Mesothelial cell of epicardium (in vitro differentiated cells): Measurements from ENCODE around the gene SGMS1. TPM values are rescaled to one million over a fixed set of nuclear protein-coding genes. Genes with fewer than 3 reads are reported as not detected.
"Not testable (repeated sequence)": the region's sequence is repeated elsewhere in the genome, so short reads cannot be mapped to it uniquely, and the experiment has no call there.

Experiments used
- DNase-seq, 2 experiments: peaks; one replicate each; pipeline ENCODE4 v3.0.0; 2021; ENCODE audit warnings: low spot score in 2 of 2; ENCODE audit not compliant: unreplicated experiment in 2 of 2
- H3K27ac Mint-ChIP-seq: 2 replicates; pipeline ENCODE4 v1.8.0; 2021; ENCODE audit warnings: mixed read lengths
- H3K27me3 Mint-ChIP-seq: 2 replicates; pipeline ENCODE4 v1.8.0; 2021; ENCODE audit warnings: low read depth, mixed read lengths
- H3K36me3 Mint-ChIP-seq: 2 replicates; pipeline ENCODE4 v1.8.0; 2021; ENCODE audit warnings: mixed read lengths
- H3K4me1 Mint-ChIP-seq: 2 replicates; pipeline ENCODE4 v1.8.0; 2021; ENCODE audit warnings: mixed read lengths
- H3K4me3 Mint-ChIP-seq: 2 replicates; pipeline ENCODE4 v1.8.0; 2021; ENCODE audit warnings: mild to moderate bottlenecking, moderate library complexity, mixed read lengths
- H3K9me3 Mint-ChIP-seq: 2 replicates; pipeline ENCODE4 v1.8.0; 2021; ENCODE audit warnings: mixed read lengths
- CTCF ChIP-seq: fragments of 200-600 bp; sonication (generic); IDR thresholded peaks from one replicate; pipeline ENCODE4 v1.5.0; 2021; ENCODE audit warnings: antibody characterized with exemption; ENCODE audit not compliant: unreplicated experiment
- total RNA-seq: library from RNA; stranded (reverse); gene quantifications from 3 replicates; pipeline ENCODE4 v1.2.1, GENCODE V29; 2021

SGMS1 gene
- total RNA-seq, 1 donor from 2014 or later, result 14.9 TPM

GRCh38 chr10:50540069-50540825 lies 83.5 kb downstream of the SGMS1 start:
- Mint-ChIP-seq H3K4me3 (no peak overlapping the region), H3K9me3 (no peaks in the 10 kb centered on the region), H3K27ac (no peak overlapping the region), H3K27me3 (no peaks in the 10 kb centered on the region), H3K36me3 (no peaks in the 10 kb centered on the region), H3K4me1 (no peaks in the 10 kb centered on the region)
- no peak for TF ChIP-seq CTCF
- DNase-seq, result no peak

- Mint-ChIP-seq H3K36me3 (no peaks in the 10 kb centered on the region), H3K27ac (no peak overlapping the region), H3K9me3 (no peaks in the 10 kb centered on the region), H3K4me1 (no peaks in the 10 kb centered on the region), H3K4me3 (no peak overlapping the region), H3K27me3 (no peaks in the 10 kb centered on the region)
- no peak for DNase-seq
- TF ChIP-seq CTCF, result no peak
These were observed 85.0 kb downstream of the SGMS1 start for GRCh38 chr10:50538555-50539398.

- Mint-ChIP-seq H3K9me3 (no peaks in the 10 kb centered on the region), H3K36me3 (no peaks in the 10 kb centered on the region), H3K4me1 (no peaks in the 10 kb centered on the region), H3K27ac (no peak overlapping the region), H3K4me3 (no peak overlapping the region), H3K27me3 (no peaks in the 10 kb centered on the region)
- TF ChIP-seq CTCF, result no peak
- DNase-seq, result no peak
These were observed 87.0 kb downstream of the SGMS1 start for GRCh38 chr10:50536617-50537240.

- not testable (repeated sequence) for DNase-seq, H3K27me3 Mint-ChIP-seq, H3K27ac Mint-ChIP-seq, H3K4me1 Mint-ChIP-seq, H3K9me3 Mint-ChIP-seq, H3K36me3 Mint-ChIP-seq, H3K4me3 Mint-ChIP-seq
These were observed 88.9 kb downstream of the SGMS1 start for GRCh38 chr10:50534748-50535376.

- Mint-ChIP-seq H3K9me3 (no peaks in the 10 kb centered on the region), H3K27me3 (no peaks in the 10 kb centered on the region), H3K4me3 (no peak overlapping the region), H3K27ac (no peak overlapping the region), H3K36me3 (no peaks in the 10 kb centered on the region), H3K4me1 (no peaks in the 10 kb centered on the region)
- no peak for DNase-seq
- TF ChIP-seq CTCF, result no peak
These were observed 90.5 kb downstream of the SGMS1 start for GRCh38 chr10:50533296-50533695.
